Measurements from ENCODE around the gene PBXIP1.

- TF ChIP-seq CTCF (IDR thresholded peaks at IDR 0.05): no peak
- TF ChIP-seq POLR2A (IDR thresholded peaks at IDR 0.05): no peak
- no peak for TF ChIP-seq EP300 (IDR thresholded peaks at IDR 0.05)
Observed at GRCh38 chr1:154956544-154956941, 644 bp upstream of the PBXIP1 start.
